Endothelial cell (in vitro differentiated cells): ENCODE data around the gene PNMA8C. TPM values are rescaled to one million over a fixed set of nuclear protein-coding genes. Genes with fewer than 3 reads are reported as not detected.

ENCODE experiments used
- DNase-seq: peaks from one replicate; pipeline ENCODE4 v3.0.0; 2021; ENCODE audit warnings: low spot score
- H3K27ac Mint-ChIP-seq: one replicate; pipeline ENCODE4 v1.8.0; 2021; ENCODE audit warnings: mixed read lengths, inconsistent platforms; ENCODE audit not compliant: unreplicated experiment
- H3K27me3 Mint-ChIP-seq: one replicate; pipeline ENCODE4 v1.8.0; 2021; ENCODE audit warnings: mild to moderate bottlenecking, moderate library complexity, mixed read lengths, inconsistent platforms; ENCODE audit not compliant: unreplicated experiment
- H3K36me3 Mint-ChIP-seq: one replicate; pipeline ENCODE4 v1.8.0; 2021; ENCODE audit warnings: mild to moderate bottlenecking, low read depth, mixed read lengths, inconsistent platforms; ENCODE audit not compliant: unreplicated experiment
- H3K4me1 Mint-ChIP-seq: one replicate; pipeline ENCODE4 v1.8.0; 2021; ENCODE audit warnings: mild to moderate bottlenecking, mixed read lengths, inconsistent platforms; ENCODE audit not compliant: unreplicated experiment
- H3K4me3 Mint-ChIP-seq: one replicate; pipeline ENCODE4 v1.8.0; 2021; ENCODE audit warnings: mild to moderate bottlenecking, mixed read lengths, inconsistent platforms; ENCODE audit not compliant: unreplicated experiment
- H3K9me3 Mint-ChIP-seq: one replicate; pipeline ENCODE4 v1.8.0; 2021; ENCODE audit warnings: mixed read lengths, inconsistent platforms; ENCODE audit not compliant: unreplicated experiment
- CTCF ChIP-seq: fragments of 200-600 bp; sonication (generic); IDR thresholded peaks from one replicate; pipeline ENCODE4 v1.5.0; 2021; ENCODE audit warnings: antibody characterized with exemption; ENCODE audit not compliant: unreplicated experiment
- total RNA-seq: library from RNA; stranded (reverse); fragmentation: NEBNext Ultra II Directional; extraction: Animal tissue kit (Norgen Biotek cat#: 25700); gene quantifications from one replicate; pipeline ENCODE4 v1.2.1, GENCODE V29; 2021; ENCODE audit not compliant: unreplicated experiment

The PNMA8C gene
- total RNA-seq, 1 donor from 2014 or later: 0.41 TPM

GRCh38 chr19:46387713-46388130, 41.0 kb downstream of the PNMA8C start:
- no peak for TF ChIP-seq CTCF
- Mint-ChIP-seq H3K27me3 (peaks cover 15% of the 10 kb centered on the region), H3K4me1 (peaks cover 16% of the 10 kb centered on the region), H3K27ac (no peak overlapping the region), H3K9me3 (peaks cover 5% of the 10 kb centered on the region), H3K36me3 (peaks cover 55% of the 10 kb centered on the region), H3K4me3 (peak overlapping the region; percentile 71)
- no peak for DNase-seq

GRCh38 chr19:46386996-46387712, 41.6 kb downstream of the PNMA8C start:
- DNase-seq: no peak
- Mint-ChIP-seq H3K27ac (peak overlapping the region; percentile 42), H3K36me3 (peaks cover 57% of the 10 kb centered on the region)

GRCh38 chr19:46386151-46386550, 42.6 kb downstream of the PNMA8C start:
- H3K4me1 Mint-ChIP-seq: peaks cover 2% of the 10 kb centered on the region
- no peak overlapping the region for H3K4me3 Mint-ChIP-seq
- peaks cover 59% of the 10 kb centered on the region for H3K36me3 Mint-ChIP-seq
- TF ChIP-seq CTCF: no peak
- H3K9me3 Mint-ChIP-seq: peaks cover 5% of the 10 kb centered on the region
- no peak for DNase-seq
- H3K27me3 Mint-ChIP-seq: peaks cover 11% of the 10 kb centered on the region
- H3K27ac Mint-ChIP-seq: peak overlapping the region; percentile 25

More at GRCh38 chr19:46386996-46387712, 41.6 kb downstream of the PNMA8C start:
- H3K4me3 Mint-ChIP-seq: peak overlapping the region; percentile 71
- no peak for TF ChIP-seq CTCF
- peaks cover 10% of the 10 kb centered on the region for H3K4me1 Mint-ChIP-seq
- peaks cover 5% of the 10 kb centered on the region for H3K9me3 Mint-ChIP-seq
- H3K27me3 Mint-ChIP-seq: peaks cover 14% of the 10 kb centered on the region

- DNase-seq: no peak
- Mint-ChIP-seq H3K27me3 (peaks cover 11% of the 10 kb centered on the region), H3K4me1 (peaks cover 2% of the 10 kb centered on the region), H3K27ac (no peak overlapping the region), H3K4me3 (no peak overlapping the region), H3K9me3 (peaks cover 5% of the 10 kb centered on the region), H3K36me3 (peaks cover 59% of the 10 kb centered on the region)
- TF ChIP-seq CTCF: no peak
These were observed 43.1 kb downstream of the PNMA8C start for GRCh38 chr19:46385636-46386035.

GRCh38 chr19:46384396-46384795, 44.3 kb downstream of the PNMA8C start:
- DNase-seq: no peak
- Mint-ChIP-seq H3K27me3 (peaks cover 11% of the 10 kb centered on the region), H3K27ac (peak overlapping the region; percentile 49), H3K4me1 (peaks cover 1% of the 10 kb centered on the region), H3K36me3 (peaks cover 60% of the 10 kb centered on the region), H3K4me3 (no peak overlapping the region), H3K9me3 (peaks cover 3% of the 10 kb centered on the region)
- no peak for TF ChIP-seq CTCF
